GM18502 (cell line): ENCODE measurements around the gene BLM.
"Not testable (repeated sequence)": the region's sequence is repeated elsewhere in the genome, so short reads cannot be mapped to it uniquely, and the experiment has no call there.

Source experiments
- ATAC-seq: cut with Tn5 transposase; IDR thresholded peaks from one replicate; pipeline ENCODE4 v1.9.1; 2021; ENCODE audit warnings: mild to moderate bottlenecking; ENCODE audit not compliant: unreplicated experiment, poor library complexity

BLM gene

DNA sequence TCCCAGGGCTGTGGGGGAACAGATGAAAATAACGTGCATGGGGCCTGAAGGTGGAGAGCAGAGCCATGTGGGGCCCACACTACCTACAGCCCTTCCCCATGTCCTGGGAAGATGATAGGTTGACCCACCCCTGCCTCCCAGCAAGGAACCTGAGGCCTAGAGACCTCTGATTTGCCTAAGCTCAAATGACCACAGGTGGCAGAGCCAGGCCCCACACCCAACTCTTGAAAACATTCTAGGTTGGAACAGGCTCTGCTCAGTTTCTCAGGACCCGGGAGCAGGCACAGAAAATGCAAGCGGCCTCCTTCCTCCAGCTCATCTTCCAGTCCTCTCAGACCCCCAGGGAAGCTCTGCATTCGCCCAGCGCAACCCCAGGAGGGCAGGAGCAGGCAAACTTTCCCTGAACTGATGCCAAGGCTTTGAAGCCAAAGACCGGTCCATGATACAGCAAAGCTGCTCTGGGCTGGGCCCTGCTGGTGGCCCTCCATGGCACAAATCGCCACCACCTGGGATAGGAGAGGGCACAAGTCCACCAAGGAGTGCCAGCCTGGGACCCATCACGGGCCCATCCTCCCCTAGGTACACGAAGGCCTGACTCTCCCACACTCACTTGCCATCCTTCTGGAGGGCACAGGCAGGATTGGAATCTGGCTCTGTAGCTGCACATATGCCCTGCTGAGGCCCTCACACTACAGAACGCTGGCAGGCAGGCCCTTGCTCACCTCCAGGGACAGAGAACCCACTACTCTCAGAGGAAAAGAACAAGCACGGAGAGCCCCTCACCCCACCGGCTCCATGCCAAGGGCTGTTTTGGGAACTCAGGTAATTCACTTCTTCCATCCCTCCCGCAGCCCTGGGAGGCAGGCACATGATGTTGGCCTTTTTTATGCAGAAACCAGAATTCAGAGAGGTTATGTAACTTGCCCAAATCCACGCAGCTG lies 100.2 kb downstream of the BLM start:
- no peak for ATAC-seq

DNA sequence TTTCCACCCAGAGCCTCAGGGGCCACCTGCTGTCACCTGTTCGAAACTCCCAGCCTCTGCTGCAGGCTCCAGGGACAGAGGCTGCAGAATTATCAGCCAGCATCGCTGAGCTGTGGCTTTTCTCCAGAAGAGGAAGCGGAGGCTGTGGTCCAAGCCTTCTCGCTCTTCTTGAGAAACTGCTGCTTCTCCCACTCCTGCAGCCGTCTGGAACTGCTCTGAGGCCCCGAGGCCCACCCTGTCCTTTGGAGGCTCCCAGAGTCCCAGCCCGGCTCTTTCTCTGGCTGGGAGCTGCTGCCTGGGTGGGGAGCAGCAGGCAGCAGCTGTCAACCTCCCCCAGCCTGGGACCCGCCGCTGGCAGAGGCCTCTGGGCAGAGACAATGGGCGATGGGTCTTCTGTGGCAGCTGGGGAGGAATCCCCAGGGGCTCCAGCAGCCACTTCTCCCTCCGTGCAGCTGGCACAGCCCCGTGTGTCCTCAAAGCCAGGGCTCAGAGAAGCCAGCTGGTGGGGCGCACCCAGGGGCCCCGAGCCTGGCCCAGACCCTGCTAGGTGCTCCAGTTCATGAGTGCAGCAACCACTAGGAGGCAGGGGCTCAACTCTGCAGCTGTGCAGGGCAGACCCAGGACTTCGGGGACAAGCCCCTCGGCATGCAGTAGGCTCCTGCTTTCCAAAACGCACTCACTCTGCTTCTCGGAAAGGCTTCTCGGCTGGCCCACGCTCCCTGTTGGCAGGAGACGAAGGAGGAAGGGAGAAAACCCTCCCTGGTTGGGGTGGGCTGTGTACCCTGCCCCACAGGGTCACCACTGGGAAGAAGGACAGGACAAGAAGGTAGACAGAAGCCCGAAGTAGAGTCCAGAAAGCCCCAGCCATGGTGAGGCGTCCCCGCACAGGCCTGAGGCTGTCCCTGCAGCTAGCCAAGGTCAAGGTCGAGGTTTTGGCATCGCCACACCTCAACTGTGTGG lies 101.4 kb downstream of the BLM start:
- ATAC-seq, result peak; percentile 57

DNA sequence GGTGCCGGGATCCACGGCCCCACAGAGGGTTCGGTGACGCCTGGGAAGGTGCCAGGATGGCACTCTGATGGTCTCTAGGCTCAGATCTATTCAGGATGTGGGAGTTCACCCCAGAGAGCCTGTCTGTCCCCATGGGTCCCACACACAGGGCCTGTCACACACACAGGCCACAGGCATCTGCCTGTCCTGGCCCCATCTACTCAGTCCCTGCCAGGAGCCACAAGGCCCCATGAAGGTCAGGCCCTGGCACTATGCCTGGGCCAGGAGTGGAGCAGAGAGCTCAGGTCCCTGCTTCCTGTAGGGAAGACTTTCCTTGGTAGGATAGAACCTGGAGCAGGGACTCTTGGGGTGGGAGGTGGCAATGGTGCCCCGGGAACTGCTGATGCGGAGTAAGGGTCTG lies 102.2 kb downstream of the BLM start:
- ATAC-seq, result no peak

DNA sequence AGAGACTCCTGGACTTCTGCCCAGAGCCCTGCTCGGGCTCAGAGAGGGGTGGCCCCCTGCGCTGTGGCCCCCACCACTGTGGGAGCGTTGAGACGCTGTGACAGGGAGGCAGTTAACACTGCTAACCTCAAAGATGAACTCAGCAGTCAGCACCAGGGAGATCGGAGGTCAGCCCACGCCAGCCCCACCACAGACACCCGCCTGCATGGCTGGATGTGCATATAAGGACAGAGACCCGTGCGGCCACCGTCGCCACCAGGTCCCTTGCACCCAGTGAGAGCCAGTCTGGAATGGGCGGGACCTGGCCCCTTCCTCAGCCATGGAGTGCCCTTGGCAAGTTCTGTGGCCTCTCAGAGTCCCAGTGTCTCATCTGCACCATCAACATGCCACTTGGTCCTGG lies 102.7 kb downstream of the BLM start:
- ATAC-seq, result no peak

GRCh38 chr15:90820481-90820880 lies 103.3 kb downstream of the BLM start:
- ATAC-seq, result no peak

- ATAC-seq, result no peak
Measured at GRCh38 chr15:90822204-90822955, 105.2 kb downstream of the BLM start.

DNA sequence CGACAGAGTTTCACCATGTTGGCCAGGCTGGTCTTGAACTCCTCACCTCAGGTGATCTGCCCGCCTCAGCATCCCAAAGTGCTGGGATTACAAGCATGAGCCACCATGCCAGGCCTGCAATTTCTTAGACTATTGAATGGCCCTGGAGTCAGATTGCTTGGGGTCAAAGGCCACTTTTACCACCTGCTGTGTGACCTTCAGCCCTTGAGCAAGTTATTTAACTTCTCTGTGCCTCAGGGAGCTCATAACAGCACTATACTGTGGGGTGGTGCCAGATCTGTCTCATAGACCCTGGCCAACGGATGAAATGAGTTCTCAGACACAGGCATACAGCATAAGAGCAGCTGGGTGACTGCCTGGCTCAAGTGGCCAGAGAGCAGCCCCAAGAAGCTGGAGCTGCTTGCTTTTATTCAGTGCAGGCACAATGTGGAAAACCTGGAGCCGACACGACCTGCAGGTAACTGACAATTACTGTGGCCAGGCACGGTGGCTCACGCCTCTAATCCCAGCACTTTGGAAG lies 106.4 kb downstream of the BLM start:
- no peak for ATAC-seq

- not testable (repeated sequence) for ATAC-seq
Measured at GRCh38 chr15:90825115-90825899, 108.2 kb downstream of the BLM start.

GRCh38 chr15:90826206-90826885 lies 109.2 kb downstream of the BLM start:
- not testable (repeated sequence) for ATAC-seq

- no peak for ATAC-seq
Measured at GRCh38 chr15:90826886-90827435, 109.8 kb downstream of the BLM start.

- ATAC-seq, result no peak
Measured at GRCh38 chr15:90828111-90828510, 111.0 kb downstream of the BLM start.

- ATAC-seq, result no peak
Measured at GRCh38 chr15:90829126-90829525, 112.0 kb downstream of the BLM start.

DNA sequence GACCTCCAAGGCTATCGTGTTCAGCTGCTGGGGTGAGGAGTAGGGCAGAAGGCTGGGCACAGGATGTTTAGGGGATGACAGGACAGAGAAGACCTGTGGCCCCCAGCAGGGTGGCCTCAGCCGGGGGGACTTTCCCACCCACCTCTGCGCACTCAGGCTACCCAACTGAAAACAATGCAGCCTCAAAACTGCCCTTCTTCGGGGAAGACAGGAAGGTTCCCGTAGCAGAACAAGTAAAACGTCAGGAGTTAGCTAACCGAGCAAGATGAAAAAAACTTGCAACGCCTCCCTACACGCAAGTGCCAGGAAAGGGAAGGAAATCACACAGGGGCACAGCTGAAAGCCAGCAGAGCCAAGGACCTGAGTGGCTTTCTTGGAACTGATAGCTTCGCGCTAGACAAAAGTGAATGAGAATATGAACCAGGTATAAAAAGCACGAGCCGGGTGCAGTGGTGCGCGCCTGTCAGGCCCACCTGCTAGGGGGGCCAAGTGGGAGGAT lies 112.8 kb downstream of the BLM start:
- no peak for ATAC-seq

- ATAC-seq, result no peak
Measured at GRCh38 chr15:90834626-90835025, 117.5 kb downstream of the BLM start.

GRCh38 chr15:90836296-90836871 lies 119.2 kb downstream of the BLM start:
- ATAC-seq, result no peak

DNA sequence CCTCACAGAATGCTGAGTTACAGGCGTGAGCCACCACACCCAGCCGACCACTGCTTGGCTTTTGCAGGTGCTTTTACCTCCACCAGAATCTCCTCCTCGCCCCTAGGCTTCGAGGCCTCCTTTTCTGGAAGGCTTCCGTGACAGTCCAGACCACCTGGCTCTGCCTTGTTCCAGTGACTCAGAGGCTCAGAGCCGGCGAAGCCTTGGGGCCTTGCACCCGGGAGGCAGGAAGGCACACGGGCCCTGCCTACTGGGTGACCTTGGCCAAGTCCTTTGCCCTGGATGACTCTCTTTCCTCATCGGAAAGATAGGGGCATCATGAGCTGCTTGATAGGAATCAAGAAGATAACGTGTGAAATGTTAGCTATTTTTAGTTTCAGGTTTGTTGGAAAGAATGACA lies 119.9 kb downstream of the BLM start:
- no peak for ATAC-seq

- no peak for ATAC-seq
Measured at GRCh38 chr15:90838139-90838538, 121.0 kb downstream of the BLM start.

GRCh38 chr15:90838544-90838943 lies 121.4 kb downstream of the BLM start:
- ATAC-seq, result no peak
